Aorta (tissue), 5 donors: ENCODE results near the gene GRHL3. TPM values are rescaled to one million over a fixed set of nuclear protein-coding genes. Genes with fewer than 3 reads are reported as not detected.

Experiments used
- ATAC-seq: fragments of 200-7000 bp; cut with Tn5 transposase; one replicate; pipeline ENCODE4 v1.9.1; 2022; ENCODE audit warnings: moderate library complexity; ENCODE audit not compliant: low FRiP score
- DNase-seq, 2 donors: peaks; one replicate each; pipeline ENCODE4 v3.0.0-alpha.2; 2020
- H3K27ac ChIP-seq, 2 donors: one replicate each; pipeline ENCODE4 v1.5.1; 2013; ENCODE audit warnings: low read length in 2 of 2, mild to moderate bottlenecking in 2 of 2, moderate library complexity in 2 of 2, control low read depth in 1 of 2, inconsistent platforms in 1 of 2, low read depth in 1 of 2
- H3K27me3 ChIP-seq, 2 donors: one replicate each; pipeline ENCODE4 v1.6.1; 2013; ENCODE audit warnings: control low read depth in 1 of 2, low read length in 1 of 2, mild to moderate bottlenecking in 1 of 2, moderate library complexity in 1 of 2; ENCODE audit not compliant: insufficient read depth in 2 of 2, control insufficient read depth in 1 of 2
- H3K36me3 ChIP-seq, 2 donors: one replicate each; pipeline ENCODE4 v1.6.1; 2013; ENCODE audit warnings: control low read depth in 1 of 2, low read length in 1 of 2, mild to moderate bottlenecking in 1 of 2; ENCODE audit not compliant: insufficient read depth in 2 of 2, control insufficient read depth in 1 of 2
- H3K4me1 ChIP-seq, 2 donors: one replicate each; pipeline ENCODE4 v1.6.1; 2013; ENCODE audit warnings: low read length in 2 of 2, control low read depth in 1 of 2, mild to moderate bottlenecking in 1 of 2, moderate library complexity in 1 of 2; ENCODE audit not compliant: insufficient read depth in 2 of 2, control insufficient read depth in 1 of 2
- H3K4me3 ChIP-seq, 2 donors: one replicate each; pipeline ENCODE4 v1.5.1; 2013; ENCODE audit warnings: low read length in 2 of 2, control low read depth in 1 of 2, mild to moderate bottlenecking in 1 of 2
- H3K9me3 ChIP-seq: one replicate; pipeline ENCODE4 v1.6.1; 2013; ENCODE audit warnings: mild to moderate bottlenecking, low read length; ENCODE audit not compliant: control insufficient read depth
- WGBS, 2 donors: extraction: QIAGEN DNeasy Blood & Tissue Kit; methylation state at CpG; one replicate each; pipeline ENCODE4 v1.1.7; 2013; 5-methylcytosine and 5-hydroxymethylcytosine counted together
- intact Hi-C, 2 donors: fragments of 100-400 bp; cut with DNase I; formaldehyde crosslinking; loops; one replicate each; pipeline versions ENCODE4 v1.14.2 to v1.15.0; 2022
- polyA plus RNA-seq, 2 donors: library from polyadenylated mRNA; stranded (reverse); fragments of 200-250 nt; gene quantifications; one replicate each; pipeline ENCODE4 v1.2.3, GENCODE V29; 2013
- total RNA-seq, 2 donors: library from RNA; stranded (reverse); fragmentation: NEBNext Ultra II Directional; extraction: Animal tissue kit (Norgen Biotek cat#: 25700); gene quantifications; one replicate each; pipeline ENCODE4 v1.2.1, GENCODE V29; 2021
- donor health status: healthy with polysubstance abuse.
- donor health status: Bipolar disorder and iron deficiency.
- donor health status: DM: no; HTN: no; CAD: no.
- donor health status: DM: no; HTN: no; CAD: no.
- donor health status: DM: yes; HTN: yes; CAD: no.

Gene GRHL3
- total and polyA plus RNA-seq, 4 donors, result 0.08 TPM; not detected in 3

DNA sequence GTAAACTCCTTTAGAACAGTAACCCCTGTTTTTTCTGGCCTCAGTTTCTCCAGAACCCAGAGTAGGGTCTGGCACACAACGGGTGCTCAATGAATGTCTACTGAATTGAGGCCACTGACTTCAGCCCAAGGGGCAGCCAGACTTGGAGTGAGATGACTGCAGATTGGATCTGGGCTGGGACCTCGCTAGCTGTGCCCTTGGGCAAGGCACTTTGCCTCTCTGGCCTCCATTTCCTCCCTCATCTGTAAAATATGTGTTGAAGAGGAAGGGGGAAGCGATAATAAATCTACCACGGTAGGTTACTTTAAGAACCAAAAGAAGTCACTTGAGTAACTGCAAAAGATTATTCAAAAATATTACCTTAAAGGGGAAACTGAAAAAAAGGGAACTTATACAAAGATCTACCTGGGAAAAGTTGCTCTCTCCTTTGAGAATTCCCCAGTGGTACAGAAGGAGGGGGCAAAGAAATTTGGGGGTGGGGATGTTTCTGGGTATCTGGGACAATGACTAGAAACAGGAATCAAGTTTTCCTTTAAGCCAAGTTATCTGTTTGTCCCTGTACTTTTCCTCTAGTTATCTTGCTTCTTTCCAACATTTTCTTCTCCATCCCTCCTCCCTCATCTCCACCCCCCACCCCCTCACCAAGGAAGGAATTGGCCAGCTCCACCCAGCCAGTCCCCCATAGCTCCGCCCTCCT, 394 bp upstream of the GRHL3 start:
- DNase-seq (no peak), ATAC-seq (no peak)
- no peaks in the 10 kb centered on the region for H3K4me1 ChIP-seq
- H3K36me3 ChIP-seq, result no peaks in the 10 kb centered on the region
- H3K27ac ChIP-seq, result no peak overlapping the region
- H3K27me3 ChIP-seq, result no peaks in the 10 kb centered on the region
- no peaks in the 10 kb centered on the region for H3K9me3 ChIP-seq
- H3K4me3 ChIP-seq, result no peak overlapping the region
- WGBS, 2 donors, result 53 to 55% methylated on average over 5 of the region's 5 CpGs
- intact Hi-C loops, result no loop called here

DNA sequence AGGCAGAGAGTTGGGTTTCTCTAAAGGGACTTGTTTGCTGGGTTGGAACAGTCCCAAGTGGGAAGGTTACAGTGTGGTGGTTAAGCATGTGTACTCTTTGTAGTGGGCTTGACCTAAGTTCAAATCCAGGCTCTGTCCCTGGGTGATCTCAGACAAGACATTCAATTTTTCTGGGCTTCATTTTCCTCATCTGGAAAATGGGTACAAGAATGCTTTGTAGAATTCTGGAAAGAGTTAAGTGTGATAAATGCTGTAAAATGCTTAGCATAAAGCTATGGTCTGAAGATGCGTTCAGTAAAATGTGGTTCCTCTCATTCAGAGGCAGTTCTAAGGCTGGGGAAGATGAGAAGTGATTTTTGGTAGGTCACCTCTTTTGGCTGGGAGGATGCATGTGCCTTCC, 805 bp downstream of the GRHL3 start:
- H3K9me3 ChIP-seq, result no peaks in the 10 kb centered on the region
- 96 to 99% methylated on average over 1 of the region's 1 CpG for WGBS, 2 donors
- H3K36me3 ChIP-seq, result no peaks in the 10 kb centered on the region
- DNase-seq, result no peak
- H3K4me1 ChIP-seq, result no peaks in the 10 kb centered on the region
- intact Hi-C loops, result no loop called here
- H3K4me3 ChIP-seq, result no peak overlapping the region
- H3K27me3 ChIP-seq, result no peaks in the 10 kb centered on the region
- no peak for ATAC-seq
- H3K27ac ChIP-seq, result no peak overlapping the region

DNA sequence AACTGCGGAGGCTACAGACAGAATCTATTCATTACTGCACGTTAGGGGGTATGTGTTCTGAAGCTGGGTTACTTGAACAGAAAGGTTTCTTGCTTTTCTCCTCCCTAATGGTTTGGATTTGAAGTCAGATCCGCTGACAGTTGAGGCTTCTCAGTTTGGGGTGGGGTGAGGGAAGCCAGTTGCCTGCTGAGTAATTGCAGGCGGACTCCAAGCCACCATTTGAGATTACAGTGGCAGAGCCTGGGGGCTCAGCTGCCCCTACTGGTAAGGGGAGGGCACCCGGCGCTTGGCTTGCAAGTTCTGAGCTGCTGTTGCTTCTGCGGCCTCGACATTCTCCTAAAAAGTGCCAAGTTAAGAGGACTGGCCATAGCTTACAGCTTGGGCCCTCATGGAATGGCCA, 2.0 kb downstream of the GRHL3 start:
- no peaks in the 10 kb centered on the region for H3K9me3 ChIP-seq
- no peaks in the 10 kb centered on the region for H3K27me3 ChIP-seq
- intact Hi-C loops, result no loop called here
- H3K4me1 ChIP-seq, result no peaks in the 10 kb centered on the region
- H3K27ac ChIP-seq, result no peak overlapping the region
- 94 to 95% methylated on average over 8 of the region's 8 CpGs for WGBS, 2 donors
- no peak for ATAC-seq
- DNase-seq, result no peak
- no peaks in the 10 kb centered on the region for H3K36me3 ChIP-seq
- no peak overlapping the region for H3K4me3 ChIP-seq

DNA sequence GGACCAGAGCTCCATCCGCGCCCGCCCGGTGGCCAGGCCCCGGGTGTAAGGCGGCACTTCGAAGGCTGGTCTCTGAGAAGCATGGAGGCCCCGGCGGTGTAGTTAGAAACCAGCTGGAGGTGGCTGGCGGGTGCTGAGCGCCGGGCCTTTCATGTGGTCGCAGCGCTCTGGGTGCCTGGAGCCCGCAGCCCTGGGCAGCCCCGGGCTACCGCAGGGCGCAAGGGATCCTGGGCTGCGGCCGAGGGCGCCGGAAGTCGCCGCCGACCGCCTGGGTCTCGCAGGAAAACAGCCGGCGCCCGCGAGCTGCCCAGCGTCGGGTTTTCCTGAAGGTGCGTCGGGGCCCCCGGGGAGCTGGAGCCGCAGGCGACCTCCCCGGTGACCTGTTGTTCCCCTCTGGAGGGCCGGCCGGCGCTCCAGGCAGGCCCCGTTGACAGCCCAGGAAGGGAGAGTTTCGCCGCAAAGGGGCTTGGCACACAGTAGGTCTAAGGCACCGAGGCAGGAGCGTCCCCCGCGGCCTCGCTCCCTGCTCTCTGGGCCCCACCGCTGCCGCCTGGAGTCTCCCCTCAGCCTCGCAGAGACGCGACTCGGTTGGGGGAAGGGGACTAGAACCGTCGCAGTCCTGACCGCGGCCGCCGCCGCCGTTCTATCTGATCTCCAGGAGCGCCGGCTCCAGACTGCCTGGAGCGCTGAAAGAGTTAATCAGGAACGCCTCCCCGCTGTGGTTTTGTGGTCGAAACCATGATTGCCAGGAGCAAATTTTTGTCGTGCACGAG, 2.7 kb downstream of the GRHL3 start:
- no peaks in the 10 kb centered on the region for H3K9me3 ChIP-seq
- intact Hi-C loops, result no loop called here
- 9% methylated on average over 71 to 72 of the region's 72 CpGs for WGBS, 2 donors
- ATAC-seq (peak; percentile 81), DNase-seq (peak; percentile 72 to 83)
- H3K27ac ChIP-seq, result peak overlapping the region in 1 of 2 donors; percentile 14
- no peaks in the 10 kb centered on the region for H3K27me3 ChIP-seq
- no peaks in the 10 kb centered on the region for H3K36me3 ChIP-seq
- H3K4me1 ChIP-seq, result no peaks in the 10 kb centered on the region
- H3K4me3 ChIP-seq, result peak overlapping the region; percentile 28 to 39

DNA sequence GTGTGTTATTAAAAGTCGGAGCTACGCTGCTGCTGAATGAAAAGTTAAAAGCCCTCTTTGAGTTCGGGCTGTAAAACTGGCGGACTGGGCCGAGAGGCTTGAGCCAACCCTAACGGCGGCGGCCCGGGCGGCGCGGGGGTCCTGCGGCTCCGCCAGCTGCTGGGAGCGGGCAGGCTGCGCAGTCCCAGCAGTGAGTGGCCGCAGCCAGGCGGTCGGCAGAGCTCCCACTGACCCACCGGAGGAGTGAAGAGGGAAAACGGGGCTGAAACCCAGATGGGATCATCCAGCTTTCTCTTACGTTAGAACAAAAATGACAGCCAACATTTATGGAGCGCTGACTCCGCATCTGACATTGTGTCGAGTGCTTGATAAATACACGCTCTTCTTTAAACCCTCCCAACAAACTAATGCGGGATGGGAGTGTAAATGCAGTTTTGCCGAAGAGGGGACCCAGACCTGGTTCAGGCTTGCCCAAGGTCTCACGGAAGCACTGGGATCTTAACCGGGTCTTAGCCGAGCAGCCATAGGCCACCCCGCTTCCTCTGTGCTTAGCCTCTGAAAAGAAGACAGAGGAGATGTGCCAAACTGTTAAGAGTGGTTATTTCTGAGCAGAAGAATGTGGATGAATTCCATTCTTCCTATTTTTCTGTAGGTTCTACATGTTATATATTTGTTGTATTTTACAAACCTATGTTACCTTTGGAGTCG, 3.5 kb downstream of the GRHL3 start:
- Histone ChIP-seq H3K36me3 (no peaks in the 10 kb centered on the region), H3K27me3 (no peaks in the 10 kb centered on the region), H3K27ac (no peak overlapping the region), H3K4me1 (no peaks in the 10 kb centered on the region), H3K9me3 (no peaks in the 10 kb centered on the region), H3K4me3 (peak overlapping the region; percentile 28 to 39)
- ATAC-seq, result peak; percentile 24
- no peak for DNase-seq
- intact Hi-C loops, result no loop called here
- 30 to 31% methylated on average over 33 of the region's 33 CpGs for WGBS, 2 donors

DNA sequence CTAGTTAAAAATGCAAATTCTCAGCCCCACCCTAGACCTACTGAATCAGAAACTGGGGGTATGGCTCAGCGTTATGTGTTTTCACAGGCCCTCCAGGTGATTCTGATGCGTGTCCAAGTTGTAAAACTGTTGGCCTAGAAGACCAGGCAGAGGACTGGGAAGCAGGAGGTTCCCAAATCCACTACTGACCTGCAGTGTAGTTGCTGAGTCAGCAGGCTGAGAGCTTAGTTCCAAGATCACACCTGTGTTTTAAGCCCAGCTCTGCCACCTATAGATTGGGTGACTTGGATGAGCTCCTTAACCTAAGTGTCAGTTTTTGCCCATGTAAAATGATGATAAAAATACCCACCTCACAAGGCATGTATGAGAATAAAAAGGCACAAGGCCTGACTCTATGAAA, 4.1 kb downstream of the GRHL3 start:
- H3K4me1 ChIP-seq, result no peaks in the 10 kb centered on the region
- H3K36me3 ChIP-seq, result no peaks in the 10 kb centered on the region
- intact Hi-C loops, result no loop called here
- 98 to 99% methylated on average over 2 of the region's 2 CpGs for WGBS, 2 donors
- H3K27ac ChIP-seq, result no peak overlapping the region
- DNase-seq (no peak), ATAC-seq (no peak)
- no peaks in the 10 kb centered on the region for H3K27me3 ChIP-seq
- H3K4me3 ChIP-seq, result no peak overlapping the region
- no peaks in the 10 kb centered on the region for H3K9me3 ChIP-seq

DNA sequence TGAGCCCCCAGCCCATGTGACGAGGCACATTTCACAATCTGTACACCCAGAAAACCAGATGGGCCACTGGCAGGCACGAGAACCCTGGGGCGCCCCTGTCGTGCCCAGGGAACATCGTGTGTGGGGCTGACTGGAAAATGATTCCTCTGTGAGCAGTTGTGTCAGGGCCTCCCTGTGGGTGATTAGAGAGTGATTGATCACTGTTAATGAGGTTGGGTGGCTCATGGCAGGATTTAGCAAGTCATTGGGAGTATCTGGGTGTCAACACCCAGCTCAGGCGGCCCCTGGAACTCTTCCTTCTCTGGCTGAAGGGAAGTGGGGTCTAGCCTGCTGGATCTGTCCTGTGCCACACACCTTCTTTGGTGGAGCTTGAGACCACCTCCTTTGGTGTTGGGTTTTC, 5.7 kb downstream of the GRHL3 start:
- H3K9me3 ChIP-seq, result no peaks in the 10 kb centered on the region
- 82 to 91% methylated on average over 6 of the region's 6 CpGs for WGBS, 2 donors
- ATAC-seq, result no peak
- no peak overlapping the region for H3K27ac ChIP-seq
- no peaks in the 10 kb centered on the region for H3K36me3 ChIP-seq
- intact Hi-C loops, result no loop called here
- DNase-seq, result no peak
- no peaks in the 10 kb centered on the region for H3K27me3 ChIP-seq
- no peaks in the 10 kb centered on the region for H3K4me1 ChIP-seq
- H3K4me3 ChIP-seq, result no peak overlapping the region

DNA sequence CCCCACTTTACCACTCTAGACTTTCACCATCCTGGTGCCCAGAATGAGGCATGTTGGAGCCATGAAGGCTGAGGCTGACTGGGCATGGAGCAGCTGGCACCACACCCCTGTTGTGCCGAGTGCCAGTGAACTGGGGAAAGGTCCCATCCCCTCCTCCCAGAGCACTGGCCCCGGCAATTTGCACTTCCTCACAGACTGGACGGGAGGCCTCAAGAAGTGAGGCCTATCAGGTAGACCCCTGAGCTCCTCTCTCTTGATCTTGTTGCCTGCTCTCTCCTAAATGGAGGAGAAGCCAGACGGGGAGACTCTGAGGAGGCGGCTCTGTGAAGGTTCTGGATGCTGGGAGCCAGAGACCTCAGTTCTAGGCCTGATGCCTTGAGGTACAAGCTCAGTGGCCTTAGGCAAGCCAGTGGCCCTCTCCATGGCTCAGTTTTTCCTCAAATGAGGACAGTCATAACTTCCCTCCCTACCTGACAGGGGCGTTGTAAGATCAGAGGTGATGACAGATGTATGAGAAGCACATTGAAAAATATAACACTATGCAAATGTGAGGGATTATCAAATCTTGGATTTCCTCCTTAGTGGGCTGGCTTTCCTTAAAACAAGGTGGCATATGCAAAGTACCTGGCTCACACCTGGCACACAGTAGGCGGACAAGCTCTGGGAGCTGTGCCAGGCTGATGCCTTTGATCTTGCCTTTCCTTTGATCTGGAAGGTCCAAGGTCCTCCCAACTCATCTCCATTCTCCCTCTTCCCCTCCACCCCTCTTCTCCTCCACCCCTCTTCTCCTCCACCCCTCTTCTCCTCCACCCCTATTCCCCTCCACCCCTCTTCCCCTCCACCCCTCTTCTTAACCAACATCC, 6.7 kb downstream of the GRHL3 start:
- DNase-seq (no peak), ATAC-seq (no peak)
- Histone ChIP-seq H3K36me3 (no peaks in the 10 kb centered on the region), H3K4me1 (no peaks in the 10 kb centered on the region), H3K27ac (no peak overlapping the region), H3K27me3 (no peaks in the 10 kb centered on the region), H3K9me3 (no peaks in the 10 kb centered on the region), H3K4me3 (no peak overlapping the region)
- intact Hi-C loops, result no loop called here
- WGBS, 2 donors, result 82 to 89% methylated on average over 7 of the region's 7 CpGs
